ENCODE results near the gene NRG2.

GRCh38 chr5:139810341-139811273 is 232.5 kb downstream of the NRG2 start:
- TF ChIP-seq EZH2 (IDR thresholded peaks at IDR 0.05; ENCODE audit: insufficient read depth, poor library complexity, severe bottlenecking) (no peak), EZH2phosphoT487 (IDR thresholded peaks at IDR 0.05; ENCODE audit: insufficient read depth, low read depth) (no peak)
